Adrenal gland (tissue), 5 donors: ENCODE data around the gene SMARCC1.

ENCODE experiments used
- POLR2A ChIP-seq, 2 donors: fragments of 450-650 bp; IDR thresholded peaks; one replicate each; pipeline ENCODE4 v1.6.1; 2017; ENCODE audit warnings: antibody characterized with exemption in 2 of 2, mild to moderate bottlenecking in 2 of 2, moderate library complexity in 1 of 2
- TF ChIP-seq, protein P1 (sequence below), 6 experiments: fragments of 450-650 bp in 4 of 6; fragments of 200-600 bp in 2 of 6; sonication (generic) in 1 of 6; IDR thresholded peaks; 1 replicate in 5 of 6; 2 replicates in 1 of 6; pipeline versions ENCODE4 v1.5.1 to v1.8.0; 2016 to 2021; ENCODE audit warnings: antibody characterized with exemption in 6 of 6, mild to moderate bottlenecking in 2 of 6, moderate library complexity in 1 of 6
- donor health status: DM: no; HTN: no; CAD: no.

DNA sequence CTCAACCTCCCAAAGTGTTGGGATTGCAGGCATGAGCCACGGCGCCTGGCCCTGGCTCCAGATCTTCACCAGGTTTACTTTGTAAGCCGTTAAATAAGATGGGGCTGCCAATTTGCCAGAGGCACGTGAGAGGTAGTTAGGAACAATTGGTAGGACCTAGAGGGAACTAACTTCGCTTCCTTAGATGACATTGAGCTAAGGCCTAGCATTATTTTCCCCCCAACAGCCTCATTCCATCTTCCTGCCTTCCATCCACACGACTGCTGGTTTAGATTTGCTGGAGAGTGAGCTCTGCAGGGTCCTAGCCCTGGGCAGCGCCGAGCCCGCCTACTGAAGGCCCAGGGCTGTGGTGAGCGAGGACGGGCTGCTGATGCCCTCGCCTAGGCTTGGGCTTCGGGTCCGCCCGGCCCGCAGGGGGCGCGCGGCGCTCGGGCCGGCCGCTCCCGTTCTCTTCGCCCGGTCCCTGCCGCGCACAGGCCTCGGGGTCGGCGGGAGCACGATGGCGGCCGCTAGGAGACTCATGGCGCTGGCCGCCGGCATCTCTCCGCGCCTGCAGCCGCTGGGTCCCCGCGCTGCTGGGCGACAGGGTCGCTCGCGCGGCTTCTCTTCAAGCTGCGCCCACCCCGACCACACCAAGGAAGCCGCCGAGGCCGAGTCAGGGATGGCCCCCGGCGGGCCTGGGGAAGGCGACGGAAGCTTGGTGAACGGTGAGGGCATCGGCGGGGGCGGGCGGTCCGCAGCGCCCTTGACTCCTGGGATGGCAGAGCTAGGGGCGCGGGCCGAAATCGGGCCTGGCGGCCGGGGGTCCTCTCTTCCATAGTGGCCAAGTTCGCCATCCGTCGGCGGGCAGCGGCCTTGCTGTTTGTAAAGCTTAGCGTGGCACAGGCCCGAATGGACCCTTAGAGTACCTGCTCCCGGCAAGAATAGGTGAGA is 43.1 kb upstream of the SMARCC1 start:
- TF ChIP-seq, protein P1, sequence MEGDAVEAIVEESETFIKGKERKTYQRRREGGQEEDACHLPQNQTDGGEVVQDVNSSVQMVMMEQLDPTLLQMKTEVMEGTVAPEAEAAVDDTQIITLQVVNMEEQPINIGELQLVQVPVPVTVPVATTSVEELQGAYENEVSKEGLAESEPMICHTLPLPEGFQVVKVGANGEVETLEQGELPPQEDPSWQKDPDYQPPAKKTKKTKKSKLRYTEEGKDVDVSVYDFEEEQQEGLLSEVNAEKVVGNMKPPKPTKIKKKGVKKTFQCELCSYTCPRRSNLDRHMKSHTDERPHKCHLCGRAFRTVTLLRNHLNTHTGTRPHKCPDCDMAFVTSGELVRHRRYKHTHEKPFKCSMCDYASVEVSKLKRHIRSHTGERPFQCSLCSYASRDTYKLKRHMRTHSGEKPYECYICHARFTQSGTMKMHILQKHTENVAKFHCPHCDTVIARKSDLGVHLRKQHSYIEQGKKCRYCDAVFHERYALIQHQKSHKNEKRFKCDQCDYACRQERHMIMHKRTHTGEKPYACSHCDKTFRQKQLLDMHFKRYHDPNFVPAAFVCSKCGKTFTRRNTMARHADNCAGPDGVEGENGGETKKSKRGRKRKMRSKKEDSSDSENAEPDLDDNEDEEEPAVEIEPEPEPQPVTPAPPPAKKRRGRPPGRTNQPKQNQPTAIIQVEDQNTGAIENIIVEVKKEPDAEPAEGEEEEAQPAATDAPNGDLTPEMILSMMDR (IDR thresholded peaks at IDR 0.05): peak in 5 of 6 experiments; percentile 46 to 88 (median 85)
- TF ChIP-seq POLR2A (IDR thresholded peaks at IDR 0.05): peak in 1 of 2 donors; percentile 47
